CD4-positive, alpha-beta T cell (primary cell): Measurements from ENCODE around the gene MYH11. TPM values are rescaled to one million over a fixed set of nuclear protein-coding genes. Genes with fewer than 3 reads are reported as not detected.

ENCODE experiments used
- ATAC-seq: fragments of 200-7000 bp; cut with Tn5 transposase; one replicate; pipeline ENCODE4 v1.10.0; 2022; ENCODE audit warnings: mild to moderate bottlenecking; ENCODE audit not compliant: poor library complexity
- CTCF ChIA-PET: fragments of 350-600 bp; sonication (Branson Sonifier 250); formaldehyde crosslinking; loops from one replicate; lab custom pipeline; 2021; ENCODE audit warnings: antibody characterized with exemption, inconsistent platforms; lab: Charles Lee
- POLR2A ChIA-PET: fragments of 350-600 bp; sonication (Branson Sonifier 250); formaldehyde crosslinking; loops from one replicate; lab custom pipeline; 2021; ENCODE audit warnings: antibody characterized with exemption, inconsistent platforms; lab: Charles Lee
- DNase-seq, 14 experiments: peaks; one replicate each; pipeline ENCODE4 v3.0.0-alpha.2; 2013 to 2020; ENCODE audit warnings: mixed read lengths in 2 of 14
- H3K27ac ChIP-seq, 2 donors: one replicate each; pipeline versions ENCODE4 v1.5.1 to v1.7.0; 2013; ENCODE audit warnings: low read length in 2 of 2, low read depth in 1 of 2, mild to moderate bottlenecking in 1 of 2
- H3K27me3 ChIP-seq, 2 experiments: 1 replicate in 1 of 2; 2 replicates in 1 of 2; pipeline versions ENCODE4 v1.6.1 to v1.7.0; 2013; ENCODE audit warnings: low read length in 2 of 2, control low read depth in 1 of 2, mild to moderate bottlenecking in 1 of 2, moderate library complexity in 1 of 2; ENCODE audit not compliant: insufficient read depth in 2 of 2, control insufficient read depth in 1 of 2
- H3K36me3 ChIP-seq: one replicate; pipeline ENCODE4 v1.6.1; 2013; ENCODE audit warnings: low read length, control low read depth; ENCODE audit not compliant: insufficient read depth
- H3K4me1 ChIP-seq: one replicate; pipeline ENCODE4 v1.6.1; 2013; ENCODE audit warnings: low read length, control low read depth; ENCODE audit not compliant: insufficient read depth
- H3K4me3 ChIP-seq: one replicate; pipeline ENCODE4 v1.5.1; 2013; ENCODE audit warnings: mild to moderate bottlenecking, low read length, moderate library complexity
- H3K9me3 ChIP-seq, 2 experiments: 1 replicate in 1 of 2; 2 replicates in 1 of 2; pipeline versions ENCODE4 v1.6.1 to v1.7.0; 2013; ENCODE audit warnings: low read length in 2 of 2, mild to moderate bottlenecking in 2 of 2, control low read depth in 1 of 2, moderate library complexity in 1 of 2; ENCODE audit not compliant: control insufficient read depth in 1 of 2, insufficient read depth in 1 of 2
- H3K27ac Mint-ChIP-seq: one replicate; pipeline ENCODE4 v1.8.0; 2020; ENCODE audit warnings: mixed read lengths
- H3K27me3 Mint-ChIP-seq: one replicate; pipeline ENCODE4 v1.8.0; 2021; ENCODE audit warnings: mixed read lengths
- H3K36me3 Mint-ChIP-seq: one replicate; pipeline ENCODE4 v1.8.0; 2021; ENCODE audit warnings: low read depth, mixed read lengths
- H3K4me1 Mint-ChIP-seq: one replicate; pipeline ENCODE4 v1.8.0; 2021; ENCODE audit warnings: low read depth, mixed read lengths
- H3K4me3 Mint-ChIP-seq: one replicate; pipeline ENCODE4 v1.8.0; 2020; ENCODE audit warnings: mild to moderate bottlenecking, mixed read lengths
- H3K9me3 Mint-ChIP-seq: one replicate; pipeline ENCODE4 v1.8.0; 2020; ENCODE audit warnings: mixed read lengths
- CTCF ChIP-seq: fragments of 200-600 bp; IDR thresholded peaks from one replicate; pipeline ENCODE4 v1.8.0; 2022; ENCODE audit warnings: antibody characterized with exemption, mild to moderate bottlenecking
- intact Hi-C, 2 experiments: fragments of 100-400 bp; cut with DNase I in 1 of 2; cut with micrococcal nuclease in 1 of 2; formaldehyde crosslinking; loops; one replicate each; pipeline versions ENCODE4 v1.15.1 to v1.9.0; 2023 to 2025; cut with DNase I, micrococcal nuclease
- total RNA-seq, 174 experiments: library from RNA in 2 of 174; stranded (reverse) in 2 of 174; gene quantifications; one replicate each; pipeline ENCODE4 v1.2.3 and lab custom pipeline; 2021 to 2026

MYH11 gene
- total RNA-seq, 2 experiments from 2014 or later, result not detected

GRCh38 chr16:15900901-15901500 lies 44.2 kb upstream of the MYH11 start:
- TF ChIP-seq CTCF, result no peak
- Mint-ChIP-seq H3K36me3 (no peaks in the 10 kb centered on the region), H3K9me3 (no peaks in the 10 kb centered on the region), H3K4me3 (no peak overlapping the region), H3K4me1 (no peaks in the 10 kb centered on the region), H3K27me3 (no peaks in the 10 kb centered on the region), H3K27ac (no peak overlapping the region)
- Histone ChIP-seq H3K4me3 (no peak overlapping the region), H3K4me1 (no peaks in the 10 kb centered on the region), H3K27me3 (no peaks in the 10 kb centered on the region), H3K9me3 (peaks cover 0 to under 1% of the 10 kb centered on the region in 2 experiments), H3K36me3 (no peaks in the 10 kb centered on the region), H3K27ac (no peak overlapping the region)
- ChIA-PET CTCF (no interaction called here), POLR2A (no interaction called here)
- intact Hi-C loops, result no loop called here
- DNase-seq, result no peak
- ATAC-seq, result no peak

GRCh38 chr16:15900357-15900756 lies 43.5 kb upstream of the MYH11 start:
- ChIA-PET POLR2A (no interaction called here), CTCF (no interaction called here)
- Histone ChIP-seq H3K36me3 (no peaks in the 10 kb centered on the region), H3K27ac (no peak overlapping the region), H3K27me3 (no peaks in the 10 kb centered on the region), H3K9me3 (no peaks in the 10 kb centered on the region), H3K4me3 (no peak overlapping the region), H3K4me1 (no peaks in the 10 kb centered on the region)
- ATAC-seq, result no peak
- Mint-ChIP-seq H3K4me1 (no peaks in the 10 kb centered on the region), H3K9me3 (no peaks in the 10 kb centered on the region), H3K27ac (no peak overlapping the region), H3K4me3 (no peak overlapping the region), H3K27me3 (no peaks in the 10 kb centered on the region), H3K36me3 (no peaks in the 10 kb centered on the region)
- no peak for TF ChIP-seq CTCF
- intact Hi-C loops, result no loop called here
- no peak for DNase-seq

- intact Hi-C loops, result no loop called here
- POLR2A ChIA-PET, result interaction anchor here (1.0 kb wide), 1 partner anchor 13 kb away, joined by 3 read pairs; no protein-coding TSS in a partner anchor
- no peak for ATAC-seq
Observed at GRCh38 chr16:15899538-15900100, 42.8 kb upstream of the MYH11 start.

More at GRCh38 chr16:15899538-15900100, 42.8 kb upstream of the MYH11 start:
- H3K36me3 Mint-ChIP-seq, result no peaks in the 10 kb centered on the region
- H3K4me3 Mint-ChIP-seq, result no peak overlapping the region
- H3K27ac ChIP-seq, result no peak overlapping the region
- H3K27ac Mint-ChIP-seq, result no peak overlapping the region
- TF ChIP-seq CTCF, result no peak
- H3K4me1 ChIP-seq, result no peaks in the 10 kb centered on the region
- no peaks in the 10 kb centered on the region for H3K9me3 Mint-ChIP-seq
- no peaks in the 10 kb centered on the region for H3K4me1 Mint-ChIP-seq
- DNase-seq, result peak in 2 of 14 experiments; percentile 7 to 18
- H3K27me3 Mint-ChIP-seq, result no peaks in the 10 kb centered on the region
- H3K36me3 ChIP-seq, result no peaks in the 10 kb centered on the region
- no peaks in the 10 kb centered on the region for H3K9me3 ChIP-seq
- H3K27me3 ChIP-seq, result no peaks in the 10 kb centered on the region
- CTCF ChIA-PET, result interaction anchor here (0.6 kb wide), 1 partner anchor 173 kb away, joined by 3 read pairs; no protein-coding TSS in a partner anchor
- no peak overlapping the region for H3K4me3 ChIP-seq
